DND-41 (cell line): ENCODE data around the gene PLIN4.

ENCODE experiments used
- ATAC-seq: fragments of 200-7000 bp; cut with Tn5 transposase; 3 replicates; pipeline ENCODE4 v1.9.1; 2021; ENCODE audit warnings: low read depth; ENCODE audit not compliant: insufficient read depth
- DNase-seq: peaks from one replicate; pipeline ENCODE4 v3.0.0-alpha.2; 2020
- H2AFZ ChIP-seq: 2 replicates; pipeline ENCODE4 v1.6.0; 2012; ENCODE audit warnings: low read depth, low read length
- H3K27ac ChIP-seq: 2 replicates; pipeline ENCODE4 v1.5.1; 2012; ENCODE audit warnings: low read length, inconsistent platforms
- H3K27me3 ChIP-seq: fragments of 200-600 bp; sonication (generic); 2 replicates; pipeline ENCODE4 v1.6.0; 2012; ENCODE audit warnings: low read length, mild to moderate bottlenecking, inconsistent platforms; ENCODE audit not compliant: insufficient read depth, poor library complexity
- H3K36me3 ChIP-seq: 2 replicates; pipeline ENCODE4 v1.5.1; 2012; ENCODE audit warnings: low read length, inconsistent platforms; ENCODE audit not compliant: insufficient read depth
- H3K4me1 ChIP-seq: 2 replicates; pipeline ENCODE4 v1.5.1; 2012; ENCODE audit warnings: mild to moderate bottlenecking, low read length; ENCODE audit not compliant: insufficient read depth
- H3K4me2 ChIP-seq: 2 replicates; pipeline ENCODE4 v1.6.0; 2012; ENCODE audit warnings: mild to moderate bottlenecking, moderate library complexity, low read length, inconsistent platforms; ENCODE audit not compliant: insufficient read depth
- H3K4me3 ChIP-seq, 2 experiments: fragments of 200-600 bp in 1 of 2; shearing (Covaris generic) in 1 of 2; 2 replicates each; pipeline ENCODE4 v1.5.1; 2012 to 2016; ENCODE audit warnings: inconsistent platforms in 2 of 2, low read length in 2 of 2, mild to moderate bottlenecking in 2 of 2, low read depth in 1 of 2, moderate library complexity in 1 of 2
- H3K79me2 ChIP-seq: 2 replicates; pipeline ENCODE4 v1.6.0; 2012; ENCODE audit warnings: low read length, inconsistent platforms; ENCODE audit not compliant: insufficient read depth
- H3K9ac ChIP-seq: 2 replicates; pipeline ENCODE4 v1.6.0; 2012; ENCODE audit warnings: low read depth, mild to moderate bottlenecking, inconsistent platforms, low read length, moderate library complexity
- H3K9me3 ChIP-seq: 2 replicates; pipeline ENCODE4 v1.5.1; 2012; ENCODE audit warnings: low read length, moderate library complexity, mild to moderate bottlenecking, inconsistent platforms; ENCODE audit not compliant: insufficient read depth, severe bottlenecking
- H4K20me1 ChIP-seq: 2 replicates; pipeline ENCODE4 v1.6.0; 2012; ENCODE audit warnings: low read length; ENCODE audit not compliant: insufficient read depth
- CTCF ChIP-seq: IDR thresholded peaks from 2 replicates; pipeline ENCODE4 v1.5.1; 2012; ENCODE audit warnings: borderline replicate concordance, low read length, moderate library complexity, mild to moderate bottlenecking; ENCODE audit not compliant: poor library complexity, severe bottlenecking; ENCODE audit errors: extremely low read depth
- EZH2 ChIP-seq: IDR thresholded peaks from 3 replicates; pipeline ENCODE4 v1.6.1; 2012; ENCODE audit warnings: borderline replicate concordance, low read depth, mild to moderate bottlenecking, moderate library complexity, low read length, inconsistent platforms; ENCODE audit not compliant: severe bottlenecking

PLIN4 gene

GRCh38 chr19:4516199-4516938 is 1.9 kb downstream of the PLIN4 start:
- TF ChIP-seq CTCF (no peak), EZH2 (no peak)
- ATAC-seq (no peak), DNase-seq (no peak)
- Histone ChIP-seq H3K27ac (no peak overlapping the region), H3K27me3 (no peaks in the 10 kb centered on the region), H3K9ac (no peak overlapping the region), H3K4me1 (no peaks in the 10 kb centered on the region), H2AFZ (no peak overlapping the region), H3K79me2 (no peaks in the 10 kb centered on the region), H3K4me2 (no peak overlapping the region), H3K36me3 (no peaks in the 10 kb centered on the region), H3K9me3 (no peaks in the 10 kb centered on the region), H4K20me1 (no peaks in the 10 kb centered on the region), H3K4me3 (no peak overlapping the region)

- Histone ChIP-seq H3K36me3 (no peaks in the 10 kb centered on the region), H2AFZ (no peak overlapping the region), H3K9me3 (no peaks in the 10 kb centered on the region), H3K4me1 (no peaks in the 10 kb centered on the region), H3K79me2 (no peaks in the 10 kb centered on the region), H3K9ac (no peak overlapping the region), H3K4me3 (no peak overlapping the region), H4K20me1 (no peaks in the 10 kb centered on the region), H3K27ac (no peak overlapping the region), H3K27me3 (no peaks in the 10 kb centered on the region), H3K4me2 (no peak overlapping the region)
- ATAC-seq, result no peak
- TF ChIP-seq EZH2 (no peak), CTCF (no peak)
- DNase-seq, result no peak
Measured at GRCh38 chr19:4515732-4516131, 2.6 kb downstream of the PLIN4 start.

GRCh38 chr19:4513248-4513647 is 5.0 kb downstream of the PLIN4 start:
- DNase-seq, result no peak
- no peaks in the 10 kb centered on the region for H3K36me3 ChIP-seq
- H3K4me3 ChIP-seq, result no peak overlapping the region
- H3K4me2 ChIP-seq, result no peak overlapping the region
- no peak overlapping the region for H2AFZ ChIP-seq
- H3K27me3 ChIP-seq, result no peaks in the 10 kb centered on the region
- no peaks in the 10 kb centered on the region for H3K79me2 ChIP-seq
- H3K27ac ChIP-seq, result no peak overlapping the region
- no peaks in the 10 kb centered on the region for H3K9me3 ChIP-seq
- no peak overlapping the region for H3K9ac ChIP-seq
- TF ChIP-seq EZH2, result no peak
- no peak for TF ChIP-seq CTCF
- no peaks in the 10 kb centered on the region for H3K4me1 ChIP-seq
- no peak for ATAC-seq
- no peaks in the 10 kb centered on the region for H4K20me1 ChIP-seq

- ATAC-seq, result no peak
- no peak for TF ChIP-seq CTCF
- no peak for TF ChIP-seq EZH2
Measured at GRCh38 chr19:4512070-4512469, 6.2 kb downstream of the PLIN4 start.

More at GRCh38 chr19:4512070-4512469, 6.2 kb downstream of the PLIN4 start:
- Histone ChIP-seq H3K27me3 (no peaks in the 10 kb centered on the region), H3K27ac (no peak overlapping the region), H4K20me1 (no peaks in the 10 kb centered on the region), H3K4me2 (no peak overlapping the region), H3K4me1 (no peaks in the 10 kb centered on the region), H3K9ac (no peak overlapping the region), H3K79me2 (no peaks in the 10 kb centered on the region), H3K4me3 (no peak overlapping the region), H3K9me3 (no peaks in the 10 kb centered on the region), H2AFZ (no peak overlapping the region), H3K36me3 (no peaks in the 10 kb centered on the region)
- no peak for DNase-seq
